Hepatocyte (in vitro differentiated cells): ENCODE results near the gene DPP9.

Experiments
- CTCF ChIP-seq: fragments of 200-600 bp; sonication (generic); IDR thresholded peaks from 2 replicates; pipeline ENCODE4 v1.5.1; 2016; ENCODE audit warnings: antibody characterized with exemption, mild to moderate bottlenecking; ENCODE audit not compliant: poor library complexity
- EZH2 ChIP-seq: fragments of 200-600 bp; sonication (generic); IDR thresholded peaks from 2 replicates; pipeline ENCODE4 v1.6.1; 2016; ENCODE audit warnings: antibody characterized with exemption, mild to moderate bottlenecking, borderline replicate concordance
- EZH2phosphoT487 ChIP-seq: fragments of 200-600 bp; sonication (generic); IDR thresholded peaks from one replicate; pipeline ENCODE4 v1.6.1; 2018; ENCODE audit warnings: antibody characterized with exemption, mild to moderate bottlenecking, low read depth, moderate library complexity; ENCODE audit not compliant: unreplicated experiment, severe bottlenecking

GRCh38 chr19:4744451-4745174, 21.0 kb upstream of the DPP9 start:
- TF ChIP-seq CTCF (no peak), EZH2 (no peak), EZH2phosphoT487 (no peak)
